HCT116 (cell line): ENCODE results near the gene FMN1. TPM values are rescaled to one million over a fixed set of nuclear protein-coding genes. Genes with fewer than 3 reads are reported as not detected.

Source experiments
- ATAC-seq: fragments of 200-7000 bp; cut with Tn5 transposase; 2 replicates; pipeline ENCODE4 v1.9.1; 2020; ENCODE audit warnings: mild to moderate bottlenecking, moderate library complexity
- BruUV-seq: library from RNA; stranded (reverse); fragments of 400-500 nt; replicated peaks from 2 replicates; lab custom pipeline; 2021; lab: Mats Ljungman, UMichigan
- CTCF ChIA-PET: fragments of 300-600 bp; sonication (Branson Sonifier 250); formaldehyde crosslinking; loops from one replicate; lab custom pipeline; 2021; ENCODE audit warnings: antibody characterized with exemption; lab: Charles Lee
- POLR2A ChIA-PET: fragments of 300-600, 350-600 bp; sonication (Branson Sonifier 250); formaldehyde crosslinking; loops from one replicate; lab custom pipeline; 2021; ENCODE audit warnings: antibody characterized with exemption; lab: Charles Lee
- RAD21 ChIA-PET, 2 experiments: fragments of 300-600 bp; sonication (Branson Sonifier 250); formaldehyde crosslinking; loops; one replicate each; lab custom pipeline; 2023; ENCODE audit warnings: low total read pairs in 2 of 2; ENCODE audit not compliant: uncharacterized antibody in 2 of 2, unreplicated experiment in 2 of 2, low non-redundant PET in 1 of 2; lab: Charles Lee
- DNase-seq: peaks from one replicate; pipeline ENCODE4 v3.0.0-alpha.2; 2010; ENCODE audit warnings: low read depth, low spot score
- H2AFZ ChIP-seq: fragments of 200-600 bp; shearing (Covaris generic), sonication (generic); 2 replicates; pipeline ENCODE4 v1.6.1; 2017; ENCODE audit warnings: low read depth, mixed run types, mixed read lengths, antibody characterized with exemption, low read length; ENCODE audit not compliant: poor library complexity, severe bottlenecking
- H3K27ac ChIP-seq: 2 replicates; pipeline ENCODE4 v1.5.1; 2012; ENCODE audit warnings: low read depth, low read length
- H3K27me3 ChIP-seq: fragments of 200-600 bp; sonication (generic); 2 replicates; pipeline ENCODE4 v1.6.1; 2016; ENCODE audit warnings: mixed run types, low read length, mixed read lengths; ENCODE audit not compliant: insufficient read depth
- H3K36me3 ChIP-seq, 2 experiments: fragments of 200-500 bp in 1 of 2; fragments of 200-600 bp in 1 of 2; sonication (Bioruptor generic) in 1 of 2; sonication (generic) in 1 of 2; 2 replicates each; pipeline versions ENCODE4 v1.5.1 to v1.6.1; 2014 to 2016; ENCODE audit warnings: low read length in 2 of 2, inconsistent platforms in 1 of 2, mixed read lengths in 1 of 2, mixed run types in 1 of 2; ENCODE audit not compliant: insufficient read depth in 2 of 2, control insufficient read depth in 1 of 2
- H3K4me1 ChIP-seq, 2 experiments: fragments of 200-600 bp in 1 of 2; sonication (generic) in 1 of 2; 2 replicates each; pipeline versions ENCODE4 v1.5.1 to v1.6.1; 2012 to 2017; ENCODE audit warnings: low read length in 2 of 2, inconsistent platforms in 1 of 2, mild to moderate bottlenecking in 1 of 2, mixed read lengths in 1 of 2, mixed run types in 1 of 2, moderate library complexity in 1 of 2; ENCODE audit not compliant: insufficient read depth in 2 of 2, control insufficient read depth in 1 of 2
- H3K4me2 ChIP-seq: fragments of 200-600 bp; sonication (generic); 2 replicates; pipeline ENCODE4 v1.6.1; 2017; ENCODE audit warnings: mixed run types, low read length, mixed read lengths
- H3K4me3 ChIP-seq, 2 experiments: fragments of 200-600 bp in 1 of 2; sonication (generic) in 1 of 2; replicated peaks in 1 of 2; 2 replicates each; pipeline ENCODE4 v1.5.1; 2011 to 2016; ENCODE audit warnings: low read length in 2 of 2, control low read depth in 1 of 2, low read depth in 1 of 2, mild to moderate bottlenecking in 1 of 2, mixed read lengths in 1 of 2, mixed run types in 1 of 2
- H3K79me2 ChIP-seq: fragments of 200-600 bp; sonication (generic); 2 replicates; pipeline ENCODE4 v1.6.1; 2017; ENCODE audit warnings: mild to moderate bottlenecking, mixed run types, low read length, moderate library complexity, mixed read lengths; ENCODE audit not compliant: insufficient read depth
- H3K9ac ChIP-seq: fragments of 200-600 bp; sonication (generic); 2 replicates; pipeline ENCODE4 v1.6.1; 2016; ENCODE audit warnings: low read length, mixed read lengths
- H3K9me2 ChIP-seq: fragments of 200-600 bp; sonication (generic), shearing (Covaris generic); 2 replicates; pipeline ENCODE4 v1.6.1; 2017; ENCODE audit warnings: mixed run types, mild to moderate bottlenecking, moderate library complexity; ENCODE audit not compliant: insufficient read depth
- H3K9me3 ChIP-seq, 2 experiments: fragments of 200-500 bp in 1 of 2; fragments of 200-600 bp in 1 of 2; sonication (Bioruptor generic) in 1 of 2; sonication (generic) in 1 of 2; 2 replicates each; pipeline ENCODE4 v1.6.1; 2014 to 2017; ENCODE audit warnings: low read length in 2 of 2, mixed read lengths in 2 of 2, inconsistent platforms in 1 of 2, low read depth in 1 of 2, mild to moderate bottlenecking in 1 of 2, mixed run types in 1 of 2, moderate library complexity in 1 of 2; ENCODE audit not compliant: control insufficient read depth in 1 of 2, insufficient read depth in 1 of 2
- H4K20me1 ChIP-seq: fragments of 200-600 bp; sonication (generic), shearing (Covaris generic); 2 replicates; pipeline ENCODE4 v1.6.1; 2017; ENCODE audit warnings: mixed run types, mild to moderate bottlenecking, moderate library complexity; ENCODE audit not compliant: insufficient read depth
- ATF3 ChIP-seq: IDR thresholded peaks from 2 replicates; pipeline ENCODE4 v1.6.1; 2012
- CEBPB ChIP-seq: IDR thresholded peaks from 2 replicates; pipeline ENCODE4 v1.6.1; 2012; ENCODE audit warnings: low read depth
- EGR1 ChIP-seq: IDR thresholded peaks from 2 replicates; pipeline ENCODE4 v1.6.1; 2012; ENCODE audit warnings: low read depth
- EZH2 ChIP-seq: fragments of 200-600 bp; sonication (generic); IDR thresholded peaks from 2 replicates; pipeline ENCODE4 v1.6.1; 2017; ENCODE audit warnings: antibody characterized with exemption, mixed run types
- FOSL1 ChIP-seq: IDR thresholded peaks from 2 replicates; pipeline ENCODE4 v1.6.1; 2012; ENCODE audit warnings: low read depth
- REST ChIP-seq: IDR thresholded peaks from 2 replicates; pipeline ENCODE4 v1.6.1; 2012; ENCODE audit warnings: low read depth
- SIN3A ChIP-seq: IDR thresholded peaks from 2 replicates; pipeline ENCODE4 v1.6.1; 2012; ENCODE audit warnings: low read depth
- SRF ChIP-seq: IDR thresholded peaks from 2 replicates; pipeline ENCODE4 v1.6.1; 2012; ENCODE audit warnings: low read depth
- ZBTB33 ChIP-seq: IDR thresholded peaks from 2 replicates; pipeline ENCODE4 v1.6.1; 2011; ENCODE audit warnings: mild to moderate bottlenecking, low read length, moderate library complexity; ENCODE audit not compliant: insufficient replicate concordance; ENCODE audit errors: extremely low read depth
- ZFX ChIP-seq: fragments of 450-650 bp; IDR thresholded peaks from 2 replicates; pipeline ENCODE4 v1.6.1; 2017
- intact Hi-C: fragments of 100-400 bp; cut with micrococcal nuclease; formaldehyde crosslinking; loops from 2 replicates; pipeline ENCODE4 v1.10.0; 2022
- total RNA-seq: library from RNA; stranded (reverse); gene quantifications from one replicate; pipeline ENCODE4 v1.2.1, GENCODE V29; 2021; ENCODE audit not compliant: unreplicated experiment

FMN1 gene
- total RNA-seq, 1 experiment from 2014 or later = 0.39 TPM

GRCh38 chr15:32923176-32923575 is 271.3 kb downstream of the FMN1 start:
- intact Hi-C loops = no loop called here
- CTCF ChIA-PET = no interaction called here

More at GRCh38 chr15:32923176-32923575, 271.3 kb downstream of the FMN1 start:
- no peaks in the 10 kb centered on the region for H4K20me1 ChIP-seq
- TF ChIP-seq EZH2 (no peak), ATF3 (no peak), SIN3A (no peak), CEBPB (no peak), REST (no peak), SRF (no peak), EGR1 (no peak), ZFX (no peak), ZBTB33 (no peak), FOSL1 (no peak)
- no peaks in the 10 kb centered on the region for H3K79me2 ChIP-seq
- no peaks in the 10 kb centered on the region for H3K9me3 ChIP-seq
- no peak overlapping the region for H3K9ac ChIP-seq
- H3K27me3 ChIP-seq = no peaks in the 10 kb centered on the region
- H2AFZ ChIP-seq = no peak overlapping the region
- ChIA-PET POLR2A (no interaction called here), RAD21 (no interaction called here)
- no peaks in the 10 kb centered on the region for H3K9me2 ChIP-seq
- no peak overlapping the region for H3K4me2 ChIP-seq
- no peak overlapping the region for H3K4me3 ChIP-seq
- H3K36me3 ChIP-seq = no peaks in the 10 kb centered on the region
- no peak for DNase-seq
- no peak overlapping the region for H3K27ac ChIP-seq
- no peaks in the 10 kb centered on the region for H3K4me1 ChIP-seq
- ATAC-seq = no peak
- BruUV-seq = no TSS peak
